ENCODE data around the gene LSM10. TPM values are rescaled to one million over a fixed set of nuclear protein-coding genes. Genes with fewer than 3 reads are reported as not detected.
A peak's percentile ranks its signal among the peaks of the same experiment; 100 is the strongest.

The LSM10 gene
- total and polyA plus RNA-seq, 2 of the 4 experiments (the other 2 are of a cell fraction): 11.7 to 78.9 TPM

GRCh38 chr1:36365381-36365780 is 32.3 kb downstream of the LSM10 start:
- no peak overlapping the region for H2AFZ ChIP-seq (replicated peaks; ENCODE audit: low read length, poor library complexity)
- no TSS peak for BruUV-seq (replicated peaks)
- H2AK9ac ChIP-seq (replicated peaks; ENCODE audit: low read depth, low read length, poor library complexity): no peak overlapping the region
- DNase-seq: peak; percentile 67
- peak overlapping the region; percentile 68 for H2BK5ac ChIP-seq (ENCODE audit: low read depth, low read length, poor library complexity, severe bottlenecking)
- peaks cover 25% of the 10 kb centered on the region for H3K36me3 ChIP-seq (ENCODE audit: control insufficient read depth, insufficient read depth, low read length)
- no peak overlapping the region for H3K4me3 ChIP-seq (ENCODE audit: insufficient read depth, low read depth, low read length)
- in situ Hi-C loops (cut with MboI; ENCODE audit: low sequenced_read_pairs): no loop called here
- POLR2A ChIA-PET (ENCODE audit: unreplicated experiment): no interaction called here
- no peaks in the 10 kb centered on the region for H3K9me3 ChIP-seq (ENCODE audit: control insufficient read depth, insufficient read depth, low read length)
- peak overlapping the region; percentile 13; the same call in 1 of the 2 replicates for H3K18ac ChIP-seq (ENCODE audit: low read depth, low read length)
- no peak overlapping the region for H3K4me2 ChIP-seq (ENCODE audit: low read depth, low read length)
- peak overlapping the region; percentile 8; the same call in 1 of the 2 replicates for H3K27ac ChIP-seq (ENCODE audit: insufficient read depth, low read length)
- H3K79me1 ChIP-seq (ENCODE audit: low read depth in 1 of 2, low read length in 2 of 2): peaks cover 12 to 81% of the 10 kb centered on the region in 2 experiments; a peak in 3 of 4 replicates
- intact Hi-C loops (cut with micrococcal nuclease): loop anchor here (5.0 kb wide), 1 partner anchor 43 kb away; the partner anchor contains the start of gene EVA1B
- H3K23ac ChIP-seq (ENCODE audit: low read depth, low read length): peak overlapping the region; percentile 54; the same call in 1 of the 2 replicates
- ATAC-seq (ENCODE audit: low read depth): peak; percentile 32
- no peak overlapping the region for H3K9ac ChIP-seq (ENCODE audit: low read depth, low read length)
- H3K14ac ChIP-seq (replicated peaks; ENCODE audit: low read depth, low read length): 0 out of 2 replicates have a peak overlapping the region, but pooled peaks have one; percentile 30
- H3K4ac ChIP-seq (ENCODE audit: low read depth, low read length): peak overlapping the region; percentile 47; the same call in 1 of the 2 replicates
- dilution Hi-C loops (cut with HindIII; ENCODE audit: low sequenced_read_pairs, unreplicated experiment): no loop called here
- H4K20me1 ChIP-seq (ENCODE audit: insufficient read depth, low read length): peaks cover 10% of the 10 kb centered on the region; the same call in 1 of the 2 replicates
- no peak overlapping the region; a peak in 1 of 4 replicates for H4K8ac ChIP-seq (ENCODE audit: low read depth in 2 of 2, low read length in 2 of 2)
- H2BK120ac ChIP-seq (ENCODE audit: low read depth, low read length): peak overlapping the region; percentile 14; the same call in 1 of the 2 replicates
- H4K91ac ChIP-seq (ENCODE audit: insufficient read depth, low read depth, low read length): no peak overlapping the region
- H4K5ac ChIP-seq (ENCODE audit: low read depth, low read length): no peak overlapping the region
- TF ChIP-seq MAZ (IDR thresholded peaks at IDR 0.05; ENCODE audit: borderline replicate concordance, low read depth, low read length): 0 out of 2 replicates have a peak, but pooled peaks have one; percentile 19
- TF ChIP-seq RAD21 (IDR thresholded peaks at IDR 0.05; ENCODE audit: low read length): no peak
- no peak for TF ChIP-seq SMC3 (IDR thresholded peaks at IDR 0.05; ENCODE audit: low read depth, low read length)
- no peak for TF ChIP-seq CHD1 (IDR thresholded peaks at IDR 0.05; ENCODE audit: low read depth, low read length)
- TF ChIP-seq MXI1 (IDR thresholded peaks at IDR 0.05; ENCODE audit: borderline replicate concordance, low read depth, low read length): no peak
- peak; percentile 66 for TF ChIP-seq CEBPB (IDR thresholded peaks at IDR 0.05; ENCODE audit: low read depth, low read length)
- no peak for TF ChIP-seq POLR2A (IDR thresholded peaks at IDR 0.05; ENCODE audit: low read depth, low read length)
- no peak for TF ChIP-seq CTCF (conservative IDR thresholded peaks at IDR 0.05; ENCODE audit: low read depth, low read length)
- no peak for TF ChIP-seq NFE2L2 (IDR thresholded peaks at IDR 0.05; ENCODE audit: low read depth, low read length)
- no peak for TF ChIP-seq ELK1 (IDR thresholded peaks at IDR 0.05; ENCODE audit: borderline replicate concordance, low read depth, low read length)
- no peak for TF ChIP-seq MAFK (IDR thresholded peaks at IDR 0.05; ENCODE audit: low read depth, low read length)
- TF ChIP-seq USF2 (IDR thresholded peaks at IDR 0.05; ENCODE audit: low read depth, low read length): no peak
- no peak for TF ChIP-seq RFX5 (IDR thresholded peaks at IDR 0.05; ENCODE audit: low read depth, low read length)
- TF ChIP-seq RCOR1 (IDR thresholded peaks at IDR 0.05; ENCODE audit: insufficient replicate concordance, low read length): no peak
- no CpG with 5 or more reads among the region's 1 CpG for WGBS, 2 experiments (ENCODE audit: extremely low coverage in 2 of 2, insufficient read length in 1 of 2)
- no peak overlapping the region for H2BK15ac ChIP-seq (ENCODE audit: low read depth, low read length)
- no peak overlapping the region for H3K56ac ChIP-seq (ENCODE audit: extremely low read depth, insufficient read depth, low read length)
- H3K27me3 ChIP-seq (ENCODE audit: control insufficient read depth, insufficient read depth, low read length): no peaks in the 10 kb centered on the region
- peaks cover 10% of the 10 kb centered on the region for H3K4me1 ChIP-seq (ENCODE audit: control insufficient read depth, insufficient read depth, low read length)
- peaks cover 26% of the 10 kb centered on the region for H3K9me1 ChIP-seq (ENCODE audit: insufficient read depth, low read length)
- H2BK20ac ChIP-seq (ENCODE audit: low read depth, low read length): no peak overlapping the region
- CTCF ChIA-PET: no interaction called here
- peak overlapping the region; percentile 86 for H2AK5ac ChIP-seq (ENCODE audit: low read depth, low read length)
